Body of pancreas (tissue), 4 donors: ENCODE results near the gene LRP11. TPM values are rescaled to one million over a fixed set of nuclear protein-coding genes. Genes with fewer than 3 reads are reported as not detected.
A peak's percentile ranks its signal among the peaks of the same experiment; 100 is the strongest.
"Not testable (repeated sequence)": the region's sequence is repeated elsewhere in the genome, so short reads cannot be mapped to it uniquely, and the experiment has no call there.

ENCODE experiments used
- ATAC-seq: fragments of 150-250 bp; one replicate; pipeline ENCODE4 v1.9.1; 2016
- DNase-seq, 4 donors: peaks; one replicate each; pipeline ENCODE4 v3.0.0-alpha.2; 2019
- H3K27ac ChIP-seq, 4 donors: fragments of 200-600 bp; sonication (generic); 1 replicate in 3 of 4; 2 replicates in 1 of 4; pipeline versions ENCODE4 v1.5.1 to v1.6.1; 2016 to 2019; ENCODE audit warnings: mild to moderate bottlenecking in 1 of 4, mixed read lengths in 1 of 4, moderate library complexity in 1 of 4
- H3K27me3 ChIP-seq, 2 donors: fragments of 200-600 bp; sonication (generic); one replicate each; pipeline ENCODE4 v1.6.0; 2016; ENCODE audit warnings: mild to moderate bottlenecking in 1 of 2
- H3K36me3 ChIP-seq, 2 donors: fragments of 200-600 bp; sonication (generic); replicated peaks in 1 of 2; 2 replicates each; pipeline ENCODE4 v1.5.1; 2016; ENCODE audit warnings: low read depth in 2 of 2; ENCODE audit not compliant: insufficient read depth in 1 of 2
- H3K4me1 ChIP-seq: fragments of 200-600 bp; sonication (generic); one replicate; pipeline ENCODE4 v1.6.0; 2016
- H3K4me3 ChIP-seq, 2 donors: fragments of 200-600 bp; sonication (generic); 1 replicate in 1 of 2; 2 replicates in 1 of 2; pipeline ENCODE4 v1.5.1; 2016 to 2019
- H3K9me3 ChIP-seq, 3 donors: fragments of 200-600 bp; sonication (generic); 1 replicate in 2 of 3; 2 replicates in 1 of 3; pipeline ENCODE4 v1.5.1; 2016
- CTCF ChIP-seq, 7 experiments: fragments of 450-650 bp in 4 of 7; fragments of 200-600 bp in 3 of 7; sonication (generic) in 3 of 7; IDR thresholded peaks; one replicate each; pipeline ENCODE4 v1.5.1; 2016 to 2019; ENCODE audit warnings: antibody characterized with exemption in 7 of 7
- POLR2A ChIP-seq, 3 donors: fragments of 450-650 bp; IDR thresholded peaks; one replicate each; pipeline ENCODE4 v1.6.1; 2016; ENCODE audit warnings: antibody characterized with exemption in 3 of 3, mild to moderate bottlenecking in 2 of 3
- WGBS, 2 donors: methylation state at CpG; one replicate each; pipeline ENCODE4 v1.1.5; 2017; 5-methylcytosine and 5-hydroxymethylcytosine counted together
- intact Hi-C: fragments of 100-400 bp; cut with DNase I; formaldehyde crosslinking; loops from one replicate; pipeline ENCODE4 v1.15.1; 2023
- total RNA-seq, 2 donors: library from RNA; depleted of rRNA; stranded (reverse); fragments of >200 nt; gene quantifications; one replicate each; pipeline ENCODE4 v1.1.0, GENCODE V29; 2016

Gene LRP11
- total RNA-seq, 2 donors from 2014 or later, result 21.0 to 28.0 TPM

- ATAC-seq, result no peak
- no peaks in the 10 kb centered on the region for H3K36me3 ChIP-seq
- no peak for DNase-seq
- intact Hi-C loops, result no loop called here
- TF ChIP-seq POLR2A (IDR thresholded peaks at IDR 0.05) (no peak), CTCF (IDR thresholded peaks at IDR 0.05) (no peak)
- H3K4me3 ChIP-seq, result no peak overlapping the region
- no peaks in the 10 kb centered on the region for H3K27me3 ChIP-seq
- no peaks in the 10 kb centered on the region for H3K9me3 ChIP-seq
- H3K4me1 ChIP-seq, result peaks cover 27% of the 10 kb centered on the region
- WGBS, 2 donors, result 81 to 95% methylated on average over 2 of the region's 2 CpGs
- no peak overlapping the region for H3K27ac ChIP-seq
Measured at GRCh38 chr6:149844480-149844879, 19.7 kb downstream of the LRP11 start.

DNA sequence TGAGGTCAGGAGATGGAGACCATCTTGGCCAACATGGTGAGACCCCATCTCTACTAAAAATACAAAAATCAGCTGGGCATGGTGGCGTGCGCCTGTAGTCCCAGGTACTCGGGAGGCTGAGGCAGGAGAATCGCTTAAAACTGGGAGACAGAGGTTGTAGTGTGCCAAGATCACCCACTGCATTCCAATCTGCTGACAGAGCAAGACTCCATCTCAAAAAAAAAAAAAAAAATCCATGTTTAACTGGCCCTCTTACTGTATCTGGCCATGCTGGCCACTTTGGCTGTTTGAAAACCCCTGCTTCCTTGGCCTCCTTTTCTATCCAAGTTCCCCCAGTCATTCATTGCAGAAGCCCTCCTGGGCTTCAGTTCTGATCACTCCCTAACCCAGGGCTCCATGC, 20.1 kb downstream of the LRP11 start:
- peaks cover 27% of the 10 kb centered on the region for H3K4me1 ChIP-seq
- H3K4me3 ChIP-seq, DNase-seq, ATAC-seq, H3K27me3 ChIP-seq, intact Hi-C loops, H3K9me3 ChIP-seq, H3K36me3 ChIP-seq, H3K27ac ChIP-seq: not testable (repeated sequence)
- WGBS, 2 donors, result 88 to 93% methylated on average over 4 of the region's 4 CpGs

- no peaks in the 10 kb centered on the region for H3K36me3 ChIP-seq
- DNase-seq (peak in 3 of 4 donors; percentile 13 to 38 (median 34)), ATAC-seq (no peak)
- 80 to 84% methylated on average over 10 of the region's 10 CpGs for WGBS, 2 donors
- peaks cover 27% of the 10 kb centered on the region for H3K4me1 ChIP-seq
- intact Hi-C loops, result no loop called here
- no peaks in the 10 kb centered on the region for H3K27me3 ChIP-seq
- H3K9me3 ChIP-seq, result no peaks in the 10 kb centered on the region
- H3K27ac ChIP-seq, result no peak overlapping the region
- TF ChIP-seq POLR2A (IDR thresholded peaks at IDR 0.05) (no peak), CTCF (IDR thresholded peaks at IDR 0.05) (no peak)
- no peak overlapping the region for H3K4me3 ChIP-seq
Measured at GRCh38 chr6:149843051-149843633, 21.0 kb downstream of the LRP11 start.

DNA sequence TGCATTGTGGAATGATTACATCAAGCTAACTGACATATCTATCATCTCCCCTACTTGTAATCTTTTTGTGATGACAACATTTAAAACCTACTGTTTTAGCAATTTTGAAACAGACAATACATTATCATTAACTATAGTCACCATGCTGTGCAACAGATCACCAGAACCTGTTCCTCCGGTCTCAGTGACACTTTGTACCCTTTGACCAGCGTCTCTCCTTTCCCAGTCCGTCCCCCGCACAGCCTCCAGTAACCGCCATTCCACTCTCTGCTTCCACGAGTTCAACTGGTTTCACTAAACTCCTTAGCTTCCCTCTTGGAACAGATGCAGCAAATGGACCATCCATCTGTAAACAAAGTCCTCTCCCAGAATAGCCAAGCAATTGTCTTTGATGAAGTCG, 21.8 kb downstream of the LRP11 start:
- 76 to 84% methylated on average over 7 of the region's 7 CpGs for WGBS, 2 donors
- intact Hi-C loops, result no loop called here
- Histone ChIP-seq H3K4me3 (no peak overlapping the region), H3K27ac (no peak overlapping the region), H3K27me3 (no peaks in the 10 kb centered on the region), H3K9me3 (no peaks in the 10 kb centered on the region), H3K36me3 (no peaks in the 10 kb centered on the region), H3K4me1 (peaks cover 19% of the 10 kb centered on the region)
- ATAC-seq, result no peak
- TF ChIP-seq POLR2A (IDR thresholded peaks at IDR 0.05) (no peak), CTCF (IDR thresholded peaks at IDR 0.05) (no peak)
- DNase-seq, result no peak

- H3K36me3 ChIP-seq, result peaks cover 0 to 1% of the 10 kb centered on the region in 2 donors
- TF ChIP-seq CTCF (IDR thresholded peaks at IDR 0.05) (peak in 6 of 7 experiments; percentile 20 to 46 (median 33)), POLR2A (IDR thresholded peaks at IDR 0.05) (no peak)
- no peak overlapping the region for H3K4me3 ChIP-seq
- H3K27ac ChIP-seq, result peak overlapping the region; percentile 19 to 74 (median 66)
- no peaks in the 10 kb centered on the region for H3K27me3 ChIP-seq
- intact Hi-C loops, result no loop called here
- peak; percentile 85 to 92 (median 90) for DNase-seq
- WGBS, 2 donors, result 12 to 18% methylated on average over 8 of the region's 8 CpGs
- peaks cover 16% of the 10 kb centered on the region for H3K4me1 ChIP-seq
- no peaks in the 10 kb centered on the region for H3K9me3 ChIP-seq
- peak; percentile 97 for ATAC-seq
Measured at GRCh38 chr6:149840345-149841075, 23.6 kb downstream of the LRP11 start.
